Stimulated activated naive CD8-positive, alpha-beta T cell treated with anti-CD3 and anti-CD28 coated beads, Interleukin-15, amount 100 ng/mL, for 72 hours (primary cell): ENCODE results near the gene DHRSX.
"Not testable (repeated sequence)": the region's sequence is repeated elsewhere in the genome, so short reads cannot be mapped to it uniquely, and the experiment has no call there.

Experiments
- ATAC-seq: fragments of 150-1000 bp; cut with Tn5 transposase; 2 replicates; pipeline ENCODE4 v1.10.0; 2021; ENCODE audit warnings: mild to moderate bottlenecking, moderate library complexity
- DNase-seq, 2 donors: peaks; one replicate each; pipeline ENCODE4 v3.0.0; 2021 to 2022
- H3K27ac Mint-ChIP-seq, 2 donors: one replicate each; pipeline ENCODE4 v1.8.0; 2022; ENCODE audit warnings: mild to moderate bottlenecking in 2 of 2, mixed read lengths in 2 of 2, moderate library complexity in 2 of 2
- H3K27me3 Mint-ChIP-seq: one replicate; pipeline ENCODE4 v1.8.0; 2022; ENCODE audit warnings: mixed read lengths
- H3K4me1 Mint-ChIP-seq: one replicate; pipeline ENCODE4 v1.8.0; 2022; ENCODE audit warnings: mild to moderate bottlenecking, mixed read lengths
- H3K4me3 Mint-ChIP-seq, 2 donors: one replicate each; pipeline ENCODE4 v1.8.0; 2022; ENCODE audit warnings: mild to moderate bottlenecking in 2 of 2, mixed read lengths in 2 of 2, moderate library complexity in 1 of 2
- H3K9me3 Mint-ChIP-seq, 2 donors: one replicate each; pipeline ENCODE4 v1.8.0; 2022; ENCODE audit warnings: mixed read lengths in 2 of 2

The DHRSX gene

GRCh38 chrX:2423282-2423681, 77.5 kb downstream of the DHRSX start:
- Mint-ChIP-seq H3K27ac (no peak overlapping the region), H3K9me3 (peaks cover 7 to 16% of the 10 kb centered on the region in 2 donors)

GRCh38 chrX:2419418-2419817, 81.4 kb downstream of the DHRSX start:
- not testable (repeated sequence) for H3K27ac Mint-ChIP-seq, H3K4me3 Mint-ChIP-seq, DNase-seq, H3K27me3 Mint-ChIP-seq, H3K4me1 Mint-ChIP-seq, ATAC-seq, H3K9me3 Mint-ChIP-seq

More at GRCh38 chrX:2423282-2423681, 77.5 kb downstream of the DHRSX start:
- no peak for DNase-seq
- no peak for ATAC-seq
- H3K4me3 Mint-ChIP-seq = no peak overlapping the region
- no peaks in the 10 kb centered on the region for H3K4me1 Mint-ChIP-seq
- H3K27me3 Mint-ChIP-seq = no peaks in the 10 kb centered on the region

DNA sequence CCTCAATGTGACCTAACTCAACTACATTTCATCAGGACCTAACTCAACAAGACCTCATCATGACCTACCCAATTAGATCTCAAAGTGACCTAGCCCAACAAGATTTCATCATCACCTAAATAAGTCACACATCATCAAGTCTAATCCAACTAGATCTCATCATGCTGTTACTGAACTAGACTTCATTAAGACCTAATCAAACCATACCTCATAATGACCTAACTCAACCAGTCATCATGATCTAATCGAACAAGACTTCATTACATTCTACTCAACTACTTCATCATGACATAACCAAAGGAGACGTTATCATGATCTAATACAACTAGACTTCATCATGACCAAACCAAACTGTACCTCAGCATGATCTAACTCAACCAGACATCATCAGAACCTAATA, 82.8 kb downstream of the DHRSX start:
- H3K4me3 Mint-ChIP-seq = no peak overlapping the region
- no peak overlapping the region for H3K27ac Mint-ChIP-seq
- ATAC-seq (no peak), DNase-seq (no peak)
- peaks cover 0 to 7% of the 10 kb centered on the region in 2 donors for H3K9me3 Mint-ChIP-seq
- H3K4me1 Mint-ChIP-seq = no peaks in the 10 kb centered on the region
- H3K27me3 Mint-ChIP-seq = no peaks in the 10 kb centered on the region

DNA sequence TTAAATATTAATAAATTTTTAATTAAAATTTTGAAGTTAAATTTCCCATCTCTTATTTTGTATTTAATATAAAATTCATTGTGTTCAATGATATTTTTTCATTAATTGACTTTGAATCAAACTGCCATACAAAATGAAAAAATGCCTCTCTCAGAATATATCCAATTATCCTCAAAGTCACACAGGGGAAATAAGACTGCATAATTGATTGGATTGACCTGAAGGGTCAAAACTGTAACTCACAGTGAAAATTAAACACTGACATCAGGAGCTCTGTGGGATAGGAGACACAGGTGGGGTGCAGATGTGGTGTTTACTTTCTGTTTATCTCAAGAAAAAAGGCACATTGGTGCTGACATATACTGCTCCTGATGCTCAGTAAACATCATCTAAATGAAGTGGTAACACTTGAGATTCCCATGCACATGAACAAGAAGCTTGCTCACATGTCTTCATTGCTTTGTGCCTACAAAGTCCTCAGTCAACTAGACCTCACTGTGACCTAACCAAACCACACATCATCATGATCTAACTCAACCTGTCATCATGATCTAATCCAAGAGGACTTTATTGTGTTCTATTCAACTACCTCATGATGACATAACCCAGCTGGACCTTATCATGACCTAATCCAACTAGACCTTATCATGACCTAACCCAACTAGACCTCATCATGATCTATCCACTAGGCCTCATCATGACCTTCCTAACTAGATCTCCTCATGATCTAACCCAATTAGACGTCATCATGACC, 83.7 kb downstream of the DHRSX start:
- ATAC-seq = no peak
- DNase-seq = no peak
- Mint-ChIP-seq H3K27me3 (no peaks in the 10 kb centered on the region), H3K4me3 (no peak overlapping the region), H3K27ac (no peak overlapping the region), H3K4me1 (no peaks in the 10 kb centered on the region), H3K9me3 (peaks cover 0 to 7% of the 10 kb centered on the region in 2 donors)

DNA sequence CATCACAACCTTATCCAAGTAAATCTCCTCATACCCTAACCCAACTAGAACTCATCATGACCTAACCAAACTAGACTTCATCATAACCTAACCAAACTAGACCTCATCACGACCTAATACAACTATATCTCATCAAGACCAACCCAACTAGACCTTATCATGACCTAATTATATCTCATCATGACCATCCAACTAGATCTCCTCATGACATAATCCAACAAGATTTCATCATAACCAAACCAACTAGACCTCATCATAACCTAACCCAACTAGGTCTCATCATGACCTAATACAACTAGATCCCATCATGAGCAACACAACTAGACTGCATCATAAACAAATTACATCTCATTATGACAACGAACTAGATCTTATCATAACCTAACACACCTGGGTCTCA, 86.4 kb downstream of the DHRSX start:
- Mint-ChIP-seq H3K27ac (no peak overlapping the region), H3K4me3 (no peak overlapping the region), H3K27me3 (no peaks in the 10 kb centered on the region), H3K9me3 (no peaks in the 10 kb centered on the region), H3K4me1 (no peaks in the 10 kb centered on the region)
- no peak for DNase-seq
- no peak for ATAC-seq

DNA sequence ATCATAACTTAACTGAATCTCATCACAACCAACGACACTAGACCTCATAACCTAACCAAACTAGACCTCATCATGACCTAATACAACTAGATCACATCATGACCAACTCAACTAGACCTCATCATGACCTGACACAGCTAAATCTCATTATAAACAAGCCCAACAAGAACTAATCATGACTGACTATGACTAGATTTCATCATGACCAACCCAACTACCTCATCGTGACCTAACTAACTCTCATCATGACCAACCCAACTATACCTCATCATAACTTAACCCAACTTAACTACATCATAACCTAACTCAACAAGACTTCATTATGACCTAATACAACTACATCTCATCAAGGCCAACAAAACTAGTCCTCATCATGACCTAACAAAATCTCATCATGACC, 86.8 kb downstream of the DHRSX start:
- no peak overlapping the region for H3K27ac Mint-ChIP-seq
- H3K4me3 Mint-ChIP-seq = no peak overlapping the region
- H3K4me1 Mint-ChIP-seq = no peaks in the 10 kb centered on the region
- H3K27me3 Mint-ChIP-seq = no peaks in the 10 kb centered on the region
- ATAC-seq (no peak), DNase-seq (no peak)
- no peaks in the 10 kb centered on the region for H3K9me3 Mint-ChIP-seq

GRCh38 chrX:2412131-2412530, 88.6 kb downstream of the DHRSX start:
- no peaks in the 10 kb centered on the region for H3K4me1 Mint-ChIP-seq
- H3K27me3 Mint-ChIP-seq = no peaks in the 10 kb centered on the region

DNA sequence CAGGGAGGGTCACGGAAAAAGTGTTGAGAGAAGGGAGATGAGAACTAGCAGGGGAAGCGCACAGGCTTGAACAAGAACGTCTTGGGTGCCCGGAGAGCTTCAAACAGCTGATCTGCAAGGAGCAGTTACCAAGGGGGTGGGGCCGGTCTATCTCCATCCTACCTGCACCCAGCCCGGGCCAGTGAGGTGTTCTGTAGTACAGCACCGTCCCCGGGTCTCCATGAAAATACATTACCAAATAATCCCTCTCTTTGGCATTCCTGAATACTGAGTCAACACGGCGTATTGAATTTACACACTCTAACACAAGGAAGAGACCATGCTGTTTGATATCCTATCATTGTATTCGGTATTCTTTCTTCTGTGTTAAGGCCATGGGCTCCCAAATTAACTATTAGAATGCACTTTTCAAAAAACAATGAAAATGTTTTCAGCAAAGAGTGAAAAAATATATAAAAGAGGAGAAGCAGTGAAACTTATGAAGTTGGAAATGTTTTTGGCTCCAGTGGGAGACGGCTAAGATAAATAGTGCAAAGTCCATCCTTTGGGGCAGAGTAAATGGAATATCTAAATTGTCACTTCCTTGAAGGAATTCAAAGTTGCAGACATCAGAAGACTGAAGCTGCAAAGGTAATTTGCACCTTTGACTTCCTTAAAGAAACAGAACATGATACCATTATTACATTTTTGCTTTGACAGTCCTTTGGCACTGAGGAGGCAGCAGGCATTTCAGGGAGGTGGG, 90.3 kb downstream of the DHRSX start:
- no peaks in the 10 kb centered on the region for H3K4me1 Mint-ChIP-seq
- H3K27ac Mint-ChIP-seq = no peak overlapping the region
- ATAC-seq = no peak
- H3K9me3 Mint-ChIP-seq = peaks cover 0 to 11% of the 10 kb centered on the region in 2 donors
- H3K4me3 Mint-ChIP-seq = no peak overlapping the region
- DNase-seq = no peak
- H3K27me3 Mint-ChIP-seq = no peaks in the 10 kb centered on the region

More at GRCh38 chrX:2412131-2412530, 88.6 kb downstream of the DHRSX start:
- H3K9me3 Mint-ChIP-seq = peaks cover 0 to 4% of the 10 kb centered on the region in 2 donors
- H3K27ac Mint-ChIP-seq = no peak overlapping the region
- DNase-seq = no peak
- no peak overlapping the region for H3K4me3 Mint-ChIP-seq
- no peak for ATAC-seq

DNA sequence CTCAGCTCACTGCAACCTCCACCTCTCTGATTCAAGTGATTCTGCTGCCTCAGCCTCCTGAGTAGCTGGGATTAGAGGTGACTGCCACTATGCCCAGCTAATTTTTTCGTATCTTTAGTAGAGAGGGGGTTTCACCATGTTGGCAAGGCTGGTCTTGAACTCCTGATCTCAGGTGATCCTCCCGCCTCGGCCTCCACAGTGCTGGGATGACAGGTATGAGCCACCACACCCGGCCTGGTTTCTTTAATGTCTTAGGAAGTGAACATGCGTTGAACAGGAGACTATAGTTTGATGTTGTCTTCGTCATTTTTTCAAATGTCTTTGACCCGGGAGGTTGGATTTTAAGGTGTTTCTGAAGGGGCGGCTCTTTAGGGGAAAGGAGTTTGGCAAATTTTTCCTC, 91.0 kb downstream of the DHRSX start:
- Mint-ChIP-seq H3K9me3 (peaks cover 0 to 11% of the 10 kb centered on the region in 2 donors), H3K27me3 (no peaks in the 10 kb centered on the region), H3K27ac (no peak overlapping the region), H3K4me3 (no peak overlapping the region), H3K4me1 (no peaks in the 10 kb centered on the region)
- ATAC-seq (no peak), DNase-seq (no peak)

GRCh38 chrX:2408856-2409255, 91.9 kb downstream of the DHRSX start:
- peaks cover 0 to 11% of the 10 kb centered on the region in 2 donors for H3K9me3 Mint-ChIP-seq
- no peak overlapping the region for H3K27ac Mint-ChIP-seq
- no peak for ATAC-seq
- H3K27me3 Mint-ChIP-seq = no peaks in the 10 kb centered on the region
- H3K4me1 Mint-ChIP-seq = no peaks in the 10 kb centered on the region
- DNase-seq = no peak
- no peak overlapping the region for H3K4me3 Mint-ChIP-seq

GRCh38 chrX:2406891-2407518, 93.8 kb downstream of the DHRSX start:
- H3K27me3 Mint-ChIP-seq = no peaks in the 10 kb centered on the region
- H3K9me3 Mint-ChIP-seq = peaks cover 0 to 11% of the 10 kb centered on the region in 2 donors
- ATAC-seq (no peak), DNase-seq (no peak)
- no peaks in the 10 kb centered on the region for H3K4me1 Mint-ChIP-seq
- no peak overlapping the region for H3K4me3 Mint-ChIP-seq
- no peak overlapping the region for H3K27ac Mint-ChIP-seq

- Mint-ChIP-seq H3K27me3 (no peaks in the 10 kb centered on the region), H3K4me1 (no peaks in the 10 kb centered on the region), H3K27ac (no peak overlapping the region), H3K4me3 (no peak overlapping the region), H3K9me3 (peaks cover 0 to 11% of the 10 kb centered on the region in 2 donors)
- DNase-seq (no peak), ATAC-seq (no peak)
These were observed 96.0 kb downstream of the DHRSX start for GRCh38 chrX:2404776-2405175.

GRCh38 chrX:2402361-2402690, 98.5 kb downstream of the DHRSX start:
- Mint-ChIP-seq H3K9me3 (peaks cover 0 to 9% of the 10 kb centered on the region in 2 donors), H3K4me3 (no peak overlapping the region), H3K27ac (no peak overlapping the region), H3K27me3 (no peaks in the 10 kb centered on the region), H3K4me1 (no peaks in the 10 kb centered on the region)
- DNase-seq (no peak), ATAC-seq (no peak)

GRCh38 chrX:2401590-2402360, 99.0 kb downstream of the DHRSX start:
- Mint-ChIP-seq H3K4me1 (no peaks in the 10 kb centered on the region), H3K27ac (no peak overlapping the region), H3K4me3 (no peak overlapping the region), H3K9me3 (peaks cover 0 to 4% of the 10 kb centered on the region in 2 donors), H3K27me3 (no peaks in the 10 kb centered on the region)
- DNase-seq (no peak), ATAC-seq (no peak)

- DNase-seq = no peak
- no peak overlapping the region for H3K4me3 Mint-ChIP-seq
- ATAC-seq = no peak
- H3K4me1 Mint-ChIP-seq = no peaks in the 10 kb centered on the region
- H3K27me3 Mint-ChIP-seq = no peaks in the 10 kb centered on the region
- H3K27ac Mint-ChIP-seq = no peak overlapping the region
- H3K9me3 Mint-ChIP-seq = no peaks in the 10 kb centered on the region
These were observed 99.6 kb downstream of the DHRSX start for GRCh38 chrX:2401201-2401589.
